ENCODE results near the gene TTC1. TPM values are rescaled to one million over a fixed set of nuclear protein-coding genes. Genes with fewer than 3 reads are reported as not detected.
A peak's percentile ranks its signal among the peaks of the same experiment; 100 is the strongest.

The TTC1 gene
- total RNA-seq, 4 donors from 2014 or later = 18.3 to 38.3 (median 33.5) TPM

DNA sequence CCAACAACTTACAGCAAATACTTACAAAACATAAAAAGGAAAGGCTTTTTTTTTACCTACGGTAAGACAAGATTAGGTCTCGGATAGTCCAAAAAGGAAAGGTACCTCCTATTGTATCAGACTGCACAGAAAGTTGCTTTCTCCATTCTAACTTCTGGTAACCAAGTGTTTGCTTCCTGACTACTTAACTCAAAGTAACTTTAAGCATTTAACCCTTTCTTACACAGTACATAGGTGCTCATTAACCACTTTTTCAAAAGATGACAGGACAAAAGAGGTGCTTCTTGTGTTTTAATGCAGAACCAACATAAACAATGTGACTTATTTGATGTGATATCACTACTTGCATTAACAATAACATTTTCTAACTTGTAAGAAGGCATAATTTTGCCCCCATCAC is 87.2 kb downstream of the TTC1 start:
- H3K9me3 ChIP-seq = no peaks in the 10 kb centered on the region
- no peaks in the 10 kb centered on the region for H3K27me3 ChIP-seq
- TF ChIP-seq CTCF (IDR thresholded peaks at IDR 0.05) (no peak), POLR2A (IDR thresholded peaks at IDR 0.05) (no peak)
- H3K4me1 ChIP-seq = no peaks in the 10 kb centered on the region
- H3K27ac ChIP-seq = no peak overlapping the region
- WGBS, 2 donors = 91 to 94% methylated on average over 2 of the region's 2 CpGs
- no peak overlapping the region for H3K4me3 ChIP-seq
- peaks cover 10 to 59% (median 15%) of the 10 kb centered on the region in 3 donors for H3K36me3 ChIP-seq
- intact Hi-C loops (cut with DNase I) = no loop called here
- DNase-seq = no peak

- Histone ChIP-seq H3K4me1 (peaks cover 0 to under 1% (median 0%) of the 10 kb centered on the region in 3 donors), H3K27ac (no peak overlapping the region), H3K27me3 (no peaks in the 10 kb centered on the region), H3K36me3 (peaks cover 3 to 46% (median 10%) of the 10 kb centered on the region in 3 donors), H3K9me3 (no peaks in the 10 kb centered on the region), H3K4me3 (no peak overlapping the region)
- no peak for TF ChIP-seq CTCF (IDR thresholded peaks at IDR 0.05)
- TF ChIP-seq POLR2A (IDR thresholded peaks at IDR 0.05) = no peak
- no peak for DNase-seq
- 78 to 84% methylated on average over 3 to 4 of the region's 4 CpGs for WGBS, 2 donors
- intact Hi-C loops (cut with DNase I) = no loop called here
Observed at GRCh38 chr5:160097991-160098390, 89.1 kb downstream of the TTC1 start.

DNA sequence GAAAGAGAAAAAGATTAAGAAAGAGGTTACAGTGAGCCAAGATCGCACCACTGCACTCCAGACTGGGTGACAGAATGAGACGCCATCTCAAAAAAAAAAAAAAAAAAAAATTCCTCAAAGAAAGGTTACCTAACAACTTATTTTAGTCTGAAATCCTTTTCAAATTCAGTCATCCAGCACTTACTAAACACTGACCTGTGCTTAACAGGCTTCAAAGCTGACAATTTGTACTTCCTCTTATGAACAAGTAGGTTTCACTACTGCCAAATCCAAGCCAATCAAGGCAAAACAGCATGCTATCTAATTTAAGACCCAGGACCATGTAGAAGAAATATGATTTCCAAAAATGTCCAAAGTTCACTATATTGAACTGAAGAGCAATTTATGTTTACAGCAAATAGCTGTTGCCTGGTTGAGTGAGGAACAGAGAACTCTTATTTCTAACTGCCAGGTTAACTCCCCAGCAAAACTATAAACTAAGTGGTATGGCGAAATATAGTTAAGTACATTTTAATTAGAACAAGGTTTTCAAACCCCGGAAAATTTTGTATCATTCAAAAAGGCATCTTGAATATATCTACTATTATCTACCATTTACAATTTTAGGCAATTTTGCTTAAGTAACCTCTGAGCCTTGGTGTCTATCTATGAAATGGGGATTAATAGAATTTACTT is 96.9 kb downstream of the TTC1 start:
- H3K4me1 ChIP-seq = peaks cover 4 to 37% (median 9%) of the 10 kb centered on the region in 3 donors
- H3K9me3 ChIP-seq = no peaks in the 10 kb centered on the region
- H3K27ac ChIP-seq = peak overlapping the region in 2 of 4 donors; percentile 2 to 42
- no peaks in the 10 kb centered on the region for H3K27me3 ChIP-seq
- intact Hi-C loops (cut with DNase I) = no loop called here
- DNase-seq = no peak
- WGBS, 2 donors = 50% methylated on average over 4 of the region's 4 CpGs
- no peak for TF ChIP-seq POLR2A (IDR thresholded peaks at IDR 0.05)
- H3K36me3 ChIP-seq = peaks cover 0 to 39% (median 0%) of the 10 kb centered on the region in 3 donors
- H3K4me3 ChIP-seq = no peak overlapping the region

DNA sequence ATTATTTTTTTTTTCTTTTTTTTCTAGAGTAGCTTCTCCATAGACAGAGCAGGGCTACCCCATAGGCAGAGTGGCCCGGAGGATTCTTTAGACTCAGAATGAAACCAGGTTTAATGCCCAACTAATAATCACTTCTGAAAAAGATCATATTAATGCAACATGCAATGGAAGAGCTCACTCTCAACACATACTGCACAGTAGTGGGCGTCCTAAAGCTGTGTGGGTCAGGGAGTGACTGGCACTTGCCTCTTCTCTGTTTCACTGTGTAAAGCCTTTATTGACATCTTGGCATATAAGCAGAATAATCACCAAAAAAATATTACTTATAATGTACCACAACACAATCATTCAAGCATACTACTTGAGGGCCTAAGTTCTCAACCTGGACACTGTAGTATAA is 99.2 kb downstream of the TTC1 start:
- Histone ChIP-seq H3K27me3 (no peaks in the 10 kb centered on the region), H3K4me3 (no peak overlapping the region), H3K9me3 (no peaks in the 10 kb centered on the region), H3K36me3 (peaks cover 6 to 58% (median 14%) of the 10 kb centered on the region in 3 donors), H3K4me1 (peaks cover 4 to 36% (median 9%) of the 10 kb centered on the region in 3 donors), H3K27ac (no peak overlapping the region)
- intact Hi-C loops (cut with DNase I) = no loop called here
- 88 to 92% methylated on average over 2 of the region's 2 CpGs for WGBS, 2 donors
- DNase-seq = no peak
- TF ChIP-seq POLR2A (IDR thresholded peaks at IDR 0.05) = no peak
- no peak for TF ChIP-seq CTCF (IDR thresholded peaks at IDR 0.05)

Small RNA genes lying within 50 kb of the gene (small RNA-seq; reads per million reads assigned to genes)
- 0 reads per million in 4 donors for gene RF00019

Other genes starting within 250 kb of the TTC1 start
- gene ADRA1B, start 92.7 kb upstream of the TTC1 start, total RNA-seq = 1 to 10 TPM in 1 of 4 donors, not detected in 3; 1.3 TPM
- gene PWWP2A, start 110.3 kb downstream of the TTC1 start, total RNA-seq = 10 to 100 TPM; 15.3 to 20.8 (median 17.1) TPM
- gene FABP6, start 220.4 kb downstream of the TTC1 start, total RNA-seq = 1 to 10 TPM in 1 of 4 donors, not detected in 3; 7.2 TPM

Data from esophagus squamous epithelium (tissue), 5 donors.